K562 (cell line): Measurements from ENCODE around the gene SEBOX. TPM values are rescaled to one million over a fixed set of nuclear protein-coding genes. Genes with fewer than 3 reads are reported as not detected.

ENCODE experiments used
- FUS ChIP-seq: fragments of 200-400 bp; formaldehyde crosslinking; optimal IDR thresholded peaks from 2 replicates; pipeline ENCODE3; 2017; ENCODE audit warnings: low read depth, low read length
- POLR2A ChIP-seq: fragments of 450-650 bp; conservative IDR thresholded peaks from 2 replicates; pipeline ENCODE4 v1.6.1; 2016
- POLR2G ChIP-seq: fragments of 200-400 bp; formaldehyde crosslinking; IDR thresholded peaks from 2 replicates; pipeline ENCODE4 v1.6.1; 2017; ENCODE audit warnings: low read depth, mild to moderate bottlenecking, antibody characterized with exemption, low read length, moderate library complexity
- RAD51 ChIP-seq: fragments of 450-650 bp; IDR thresholded peaks from 2 replicates; pipeline ENCODE4 v1.7.1; 2016; ENCODE audit warnings: low read depth, mild to moderate bottlenecking, borderline replicate concordance
- RB1 ChIP-seq: fragments of 450-650 bp; IDR thresholded peaks from 2 replicates; pipeline ENCODE4 v1.6.1; 2017; ENCODE audit warnings: low read depth, mild to moderate bottlenecking
- SP1 ChIP-seq: sonication (generic); formaldehyde crosslinking; IDR thresholded peaks from 2 replicates; pipeline ENCODE4 v1.8.1; 2022; ENCODE audit warnings: mild to moderate bottlenecking, missing genetic modification reagents
- TAF9B ChIP-seq: fragments of 450-650 bp; IDR thresholded peaks from 2 replicates; pipeline ENCODE4 v1.6.1; 2018; ENCODE audit warnings: mild to moderate bottlenecking; ENCODE audit not compliant: partially characterized antibody
- polyA plus RNA-seq, 8 experiments: library from polyadenylated mRNA; depleted of rRNA in 4 of 8; stranded (reverse) in 5 of 8; unstranded in 3 of 8; fragments of >200 nt; fragmentation: Nextera tagmentation in 2 of 8; fragmentation: Illumina TruSeq in 1 of 8; extraction: Ambion mirVana in 2 of 8; extraction: Trizol in 1 of 8; gene quantifications; 2 replicates each; pipeline versions ENCODE4 v1.2.1 to v1.2.3, GENCODE V29; 2011 to 2014; ENCODE audit warnings: inconsistent platforms in 1 of 8, missing spikeins in 1 of 8
- total RNA-seq, 7 experiments: library from RNA; depleted of rRNA in 6 of 7; stranded (reverse); fragments of >200 nt in 6 of 7; fragmentation: Illumina TruSeq in 2 of 7; extraction: Trizol in 2 of 7; gene quantifications; 2 replicates each; pipeline versions ENCODE4 v1.2.1 to v1.2.3, GENCODE V29; 2011 to 2021; ENCODE audit warnings: low replicate concordance in 1 of 7
- TF ChIP-seq, protein P1 (sequence below), 2 experiments: IDR thresholded peaks; 2 replicates each; pipeline ENCODE4 v1.6.1; 2012; ENCODE audit warnings: improper control_type of control experiment in 2 of 2, low read depth in 2 of 2, low read length in 2 of 2, borderline replicate concordance in 1 of 2
- TF ChIP-seq, protein P2 (sequence below): sonication (generic); formaldehyde crosslinking; IDR thresholded peaks from 2 replicates; pipeline ENCODE4 v1.8.1; 2023; ENCODE audit warnings: mild to moderate bottlenecking, missing genetic modification reagents
- TF ChIP-seq, protein P3 (sequence below): fragments of 200-800 bp; sonication (Bioruptor generic); IDR thresholded peaks from 2 replicates; pipeline ENCODE4 v1.6.1; 2017; ENCODE audit warnings: missing genetic modification characterization, missing compliant biosample characterization
- TF ChIP-seq, protein P4 (sequence below): fragments of 450-650 bp; IDR thresholded peaks from 2 replicates; pipeline ENCODE4 v1.6.1; 2016; ENCODE audit warnings: borderline replicate concordance
- TF ChIP-seq, protein P5 (sequence below): fragments of 250-450 bp; sonication (Bioruptor Pico); IDR thresholded peaks from 2 replicates; pipeline ENCODE4 v1.9.0; 2021; ENCODE audit warnings: mild to moderate bottlenecking, inconsistent platforms
- TF ChIP-seq, protein P6 (sequence below): sonication (generic); formaldehyde crosslinking; IDR thresholded peaks from 2 replicates; pipeline ENCODE4 v1.8.1; 2023; ENCODE audit warnings: mild to moderate bottlenecking, missing genetic modification reagents

Gene SEBOX
- total and polyA plus RNA-seq, 9 of the 15 experiments (the other 6 are each of a cell fraction or from before 2014, with no cell fraction given), result not detected

DNA sequence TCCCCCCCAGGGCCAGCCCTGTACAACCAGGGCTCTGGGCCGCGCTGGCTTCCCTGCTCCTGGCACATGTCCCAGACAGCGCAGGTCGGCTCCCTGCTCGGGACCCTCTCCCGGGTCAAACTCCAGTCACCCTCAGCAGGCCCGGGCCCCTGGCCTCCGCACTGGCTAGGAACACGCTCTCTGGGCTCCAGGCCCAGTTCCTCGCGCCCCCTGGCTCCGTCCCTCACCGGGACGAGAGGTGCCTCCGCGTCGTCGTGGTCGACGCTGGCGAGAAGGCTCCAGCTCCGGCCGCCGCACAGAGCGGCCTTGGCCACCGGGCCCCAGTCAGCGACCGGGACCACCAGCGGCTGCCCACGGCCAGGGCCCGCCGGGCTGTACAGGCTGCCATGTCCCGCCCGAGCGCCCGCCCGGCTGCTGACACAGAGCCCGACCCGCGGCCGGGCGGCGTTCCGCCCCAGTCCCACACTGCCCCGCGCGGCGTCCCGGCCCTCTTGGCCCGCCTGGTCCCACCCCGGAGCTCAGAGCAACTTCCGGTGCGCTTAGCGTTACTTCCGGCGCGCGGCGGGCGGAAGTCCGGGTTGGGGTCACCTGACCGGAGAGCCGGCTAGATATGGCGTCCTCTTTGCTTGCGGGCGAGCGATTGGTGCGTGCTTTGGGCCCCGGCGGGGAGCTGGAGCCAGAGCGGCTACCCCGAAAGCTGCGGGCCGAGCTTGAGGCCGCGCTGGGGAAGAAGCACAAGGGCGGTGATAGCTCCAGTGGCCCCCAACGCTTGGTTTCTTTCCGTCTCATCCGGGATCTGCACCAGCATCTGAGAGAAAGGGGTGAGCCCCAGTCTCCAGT lies 7.7 kb downstream of the SEBOX start, which contains the start of gene POLDIP2 (continued):
- TF ChIP-seq, protein P1, sequence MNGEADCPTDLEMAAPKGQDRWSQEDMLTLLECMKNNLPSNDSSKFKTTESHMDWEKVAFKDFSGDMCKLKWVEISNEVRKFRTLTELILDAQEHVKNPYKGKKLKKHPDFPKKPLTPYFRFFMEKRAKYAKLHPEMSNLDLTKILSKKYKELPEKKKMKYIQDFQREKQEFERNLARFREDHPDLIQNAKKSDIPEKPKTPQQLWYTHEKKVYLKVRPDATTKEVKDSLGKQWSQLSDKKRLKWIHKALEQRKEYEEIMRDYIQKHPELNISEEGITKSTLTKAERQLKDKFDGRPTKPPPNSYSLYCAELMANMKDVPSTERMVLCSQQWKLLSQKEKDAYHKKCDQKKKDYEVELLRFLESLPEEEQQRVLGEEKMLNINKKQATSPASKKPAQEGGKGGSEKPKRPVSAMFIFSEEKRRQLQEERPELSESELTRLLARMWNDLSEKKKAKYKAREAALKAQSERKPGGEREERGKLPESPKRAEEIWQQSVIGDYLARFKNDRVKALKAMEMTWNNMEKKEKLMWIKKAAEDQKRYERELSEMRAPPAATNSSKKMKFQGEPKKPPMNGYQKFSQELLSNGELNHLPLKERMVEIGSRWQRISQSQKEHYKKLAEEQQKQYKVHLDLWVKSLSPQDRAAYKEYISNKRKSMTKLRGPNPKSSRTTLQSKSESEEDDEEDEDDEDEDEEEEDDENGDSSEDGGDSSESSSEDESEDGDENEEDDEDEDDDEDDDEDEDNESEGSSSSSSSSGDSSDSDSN (IDR thresholded peaks at IDR 0.05; ENCODE audit: borderline replicate concordance in 1 of 2, low read depth in 2 of 2, low read length in 2 of 2), result peak; percentile 53 to 63; a peak in 3 of 4 replicates
- TF ChIP-seq POLR2A, result peak; percentile 88
- TF ChIP-seq, protein P2, sequence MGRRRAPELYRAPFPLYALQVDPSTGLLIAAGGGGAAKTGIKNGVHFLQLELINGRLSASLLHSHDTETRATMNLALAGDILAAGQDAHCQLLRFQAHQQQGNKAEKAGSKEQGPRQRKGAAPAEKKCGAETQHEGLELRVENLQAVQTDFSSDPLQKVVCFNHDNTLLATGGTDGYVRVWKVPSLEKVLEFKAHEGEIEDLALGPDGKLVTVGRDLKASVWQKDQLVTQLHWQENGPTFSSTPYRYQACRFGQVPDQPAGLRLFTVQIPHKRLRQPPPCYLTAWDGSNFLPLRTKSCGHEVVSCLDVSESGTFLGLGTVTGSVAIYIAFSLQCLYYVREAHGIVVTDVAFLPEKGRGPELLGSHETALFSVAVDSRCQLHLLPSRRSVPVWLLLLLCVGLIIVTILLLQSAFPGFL (CRISPR knock-in tag), result peak; percentile 77; the same call in 1 of the 2 replicates
- TF ChIP-seq, protein P3, sequence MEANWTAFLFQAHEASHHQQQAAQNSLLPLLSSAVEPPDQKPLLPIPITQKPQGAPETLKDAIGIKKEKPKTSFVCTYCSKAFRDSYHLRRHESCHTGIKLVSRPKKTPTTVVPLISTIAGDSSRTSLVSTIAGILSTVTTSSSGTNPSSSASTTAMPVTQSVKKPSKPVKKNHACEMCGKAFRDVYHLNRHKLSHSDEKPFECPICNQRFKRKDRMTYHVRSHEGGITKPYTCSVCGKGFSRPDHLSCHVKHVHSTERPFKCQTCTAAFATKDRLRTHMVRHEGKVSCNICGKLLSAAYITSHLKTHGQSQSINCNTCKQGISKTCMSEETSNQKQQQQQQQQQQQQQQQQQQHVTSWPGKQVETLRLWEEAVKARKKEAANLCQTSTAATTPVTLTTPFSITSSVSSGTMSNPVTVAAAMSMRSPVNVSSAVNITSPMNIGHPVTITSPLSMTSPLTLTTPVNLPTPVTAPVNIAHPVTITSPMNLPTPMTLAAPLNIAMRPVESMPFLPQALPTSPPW, result peak; percentile 40; the same call in 1 of the 2 replicates
- TF ChIP-seq, protein P4, sequence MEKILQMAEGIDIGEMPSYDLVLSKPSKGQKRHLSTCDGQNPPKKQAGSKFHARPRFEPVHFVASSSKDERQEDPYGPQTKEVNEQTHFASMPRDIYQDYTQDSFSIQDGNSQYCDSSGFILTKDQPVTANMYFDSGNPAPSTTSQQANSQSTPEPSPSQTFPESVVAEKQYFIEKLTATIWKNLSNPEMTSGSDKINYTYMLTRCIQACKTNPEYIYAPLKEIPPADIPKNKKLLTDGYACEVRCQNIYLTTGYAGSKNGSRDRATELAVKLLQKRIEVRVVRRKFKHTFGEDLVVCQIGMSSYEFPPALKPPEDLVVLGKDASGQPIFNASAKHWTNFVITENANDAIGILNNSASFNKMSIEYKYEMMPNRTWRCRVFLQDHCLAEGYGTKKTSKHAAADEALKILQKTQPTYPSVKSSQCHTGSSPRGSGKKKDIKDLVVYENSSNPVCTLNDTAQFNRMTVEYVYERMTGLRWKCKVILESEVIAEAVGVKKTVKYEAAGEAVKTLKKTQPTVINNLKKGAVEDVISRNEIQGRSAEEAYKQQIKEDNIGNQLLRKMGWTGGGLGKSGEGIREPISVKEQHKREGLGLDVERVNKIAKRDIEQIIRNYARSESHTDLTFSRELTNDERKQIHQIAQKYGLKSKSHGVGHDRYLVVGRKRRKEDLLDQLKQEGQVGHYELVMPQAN, result peak; percentile 91; the same call in 1 of the 2 replicates
- TF ChIP-seq TAF9B, result peak; percentile 87
- peak; percentile 93 for TF ChIP-seq RAD51
- TF ChIP-seq POLR2G, result peak; percentile 99
- TF ChIP-seq, protein P5, sequence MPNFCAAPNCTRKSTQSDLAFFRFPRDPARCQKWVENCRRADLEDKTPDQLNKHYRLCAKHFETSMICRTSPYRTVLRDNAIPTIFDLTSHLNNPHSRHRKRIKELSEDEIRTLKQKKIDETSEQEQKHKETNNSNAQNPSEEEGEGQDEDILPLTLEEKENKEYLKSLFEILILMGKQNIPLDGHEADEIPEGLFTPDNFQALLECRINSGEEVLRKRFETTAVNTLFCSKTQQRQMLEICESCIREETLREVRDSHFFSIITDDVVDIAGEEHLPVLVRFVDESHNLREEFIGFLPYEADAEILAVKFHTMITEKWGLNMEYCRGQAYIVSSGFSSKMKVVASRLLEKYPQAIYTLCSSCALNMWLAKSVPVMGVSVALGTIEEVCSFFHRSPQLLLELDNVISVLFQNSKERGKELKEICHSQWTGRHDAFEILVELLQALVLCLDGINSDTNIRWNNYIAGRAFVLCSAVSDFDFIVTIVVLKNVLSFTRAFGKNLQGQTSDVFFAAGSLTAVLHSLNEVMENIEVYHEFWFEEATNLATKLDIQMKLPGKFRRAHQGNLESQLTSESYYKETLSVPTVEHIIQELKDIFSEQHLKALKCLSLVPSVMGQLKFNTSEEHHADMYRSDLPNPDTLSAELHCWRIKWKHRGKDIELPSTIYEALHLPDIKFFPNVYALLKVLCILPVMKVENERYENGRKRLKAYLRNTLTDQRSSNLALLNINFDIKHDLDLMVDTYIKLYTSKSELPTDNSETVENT (CRISPR knock-in tag), result peak; percentile 90
- TF ChIP-seq, protein P6, sequence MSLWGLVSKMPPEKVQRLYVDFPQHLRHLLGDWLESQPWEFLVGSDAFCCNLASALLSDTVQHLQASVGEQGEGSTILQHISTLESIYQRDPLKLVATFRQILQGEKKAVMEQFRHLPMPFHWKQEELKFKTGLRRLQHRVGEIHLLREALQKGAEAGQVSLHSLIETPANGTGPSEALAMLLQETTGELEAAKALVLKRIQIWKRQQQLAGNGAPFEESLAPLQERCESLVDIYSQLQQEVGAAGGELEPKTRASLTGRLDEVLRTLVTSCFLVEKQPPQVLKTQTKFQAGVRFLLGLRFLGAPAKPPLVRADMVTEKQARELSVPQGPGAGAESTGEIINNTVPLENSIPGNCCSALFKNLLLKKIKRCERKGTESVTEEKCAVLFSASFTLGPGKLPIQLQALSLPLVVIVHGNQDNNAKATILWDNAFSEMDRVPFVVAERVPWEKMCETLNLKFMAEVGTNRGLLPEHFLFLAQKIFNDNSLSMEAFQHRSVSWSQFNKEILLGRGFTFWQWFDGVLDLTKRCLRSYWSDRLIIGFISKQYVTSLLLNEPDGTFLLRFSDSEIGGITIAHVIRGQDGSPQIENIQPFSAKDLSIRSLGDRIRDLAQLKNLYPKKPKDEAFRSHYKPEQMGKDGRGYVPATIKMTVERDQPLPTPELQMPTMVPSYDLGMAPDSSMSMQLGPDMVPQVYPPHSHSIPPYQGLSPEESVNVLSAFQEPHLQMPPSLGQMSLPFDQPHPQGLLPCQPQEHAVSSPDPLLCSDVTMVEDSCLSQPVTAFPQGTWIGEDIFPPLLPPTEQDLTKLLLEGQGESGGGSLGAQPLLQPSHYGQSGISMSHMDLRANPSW, result peak; percentile 32; the same call in 1 of the 2 replicates
- TF ChIP-seq FUS, result peak; percentile 61
- peak; percentile 78 for TF ChIP-seq RB1
- peak; percentile 59; the same call in 1 of the 2 replicates for TF ChIP-seq SP1 (CRISPR knock-in tag)
